OCI-LY7 (cell line): ENCODE measurements around the gene TRIM28.

Experiments
- EZH2phosphoT487 ChIP-seq: fragments of 200-600 bp; sonication (generic); IDR thresholded peaks from 2 replicates; pipeline ENCODE4 v1.6.1; 2018; ENCODE audit warnings: low read depth, borderline replicate concordance, mild to moderate bottlenecking, mixed run types, antibody characterized with exemption, low read length, moderate library complexity, mixed read lengths
- TF ChIP-seq, protein P1 (sequence below): fragments of 200-600 bp; sonication (generic); conservative IDR thresholded peaks from 2 replicates; pipeline ENCODE4 v1.5.1; 2014; ENCODE audit warnings: mild to moderate bottlenecking, antibody characterized with exemption, low read length, moderate library complexity, mixed read lengths

DNA sequence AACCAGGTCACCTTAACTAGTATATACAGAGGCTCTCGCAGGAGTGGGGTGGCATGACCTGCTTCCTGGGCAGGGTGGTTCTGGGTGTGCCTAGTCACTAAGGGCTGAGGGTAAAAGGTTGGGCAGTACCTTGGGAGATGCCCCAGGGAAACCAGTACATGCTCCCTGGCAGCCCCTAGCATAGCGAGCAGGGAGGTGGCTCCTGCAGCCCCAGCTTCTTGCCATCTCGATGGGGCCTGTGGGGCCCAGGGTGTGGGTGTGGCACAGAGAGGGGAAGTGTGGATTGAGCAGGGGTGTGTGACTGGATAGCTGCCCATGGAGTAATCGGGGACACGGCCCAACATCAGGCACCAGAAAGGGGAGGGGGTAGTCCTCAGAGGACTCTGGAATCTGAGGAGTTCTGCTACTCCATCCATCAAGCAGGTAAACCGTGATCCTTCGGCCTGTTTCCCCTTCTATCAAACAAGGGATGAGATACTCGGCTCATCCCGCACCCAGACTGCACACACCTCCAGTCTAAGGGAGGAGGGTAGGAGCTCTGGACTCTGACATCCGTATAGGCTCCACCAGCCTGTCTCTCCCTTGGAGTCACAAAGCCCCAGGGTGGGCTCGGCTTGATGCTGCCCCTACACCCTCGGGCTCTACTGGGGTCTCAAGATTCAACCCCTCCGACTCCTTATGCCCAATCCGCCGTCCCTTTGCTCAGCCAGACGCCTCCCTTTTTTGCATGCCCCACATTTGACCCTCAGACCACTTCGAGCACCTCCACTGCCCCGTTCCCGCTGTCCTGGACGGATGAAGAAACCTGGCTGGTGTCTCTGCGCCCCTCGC lies 25.4 kb upstream of the TRIM28 start:
- TF ChIP-seq, protein P1, sequence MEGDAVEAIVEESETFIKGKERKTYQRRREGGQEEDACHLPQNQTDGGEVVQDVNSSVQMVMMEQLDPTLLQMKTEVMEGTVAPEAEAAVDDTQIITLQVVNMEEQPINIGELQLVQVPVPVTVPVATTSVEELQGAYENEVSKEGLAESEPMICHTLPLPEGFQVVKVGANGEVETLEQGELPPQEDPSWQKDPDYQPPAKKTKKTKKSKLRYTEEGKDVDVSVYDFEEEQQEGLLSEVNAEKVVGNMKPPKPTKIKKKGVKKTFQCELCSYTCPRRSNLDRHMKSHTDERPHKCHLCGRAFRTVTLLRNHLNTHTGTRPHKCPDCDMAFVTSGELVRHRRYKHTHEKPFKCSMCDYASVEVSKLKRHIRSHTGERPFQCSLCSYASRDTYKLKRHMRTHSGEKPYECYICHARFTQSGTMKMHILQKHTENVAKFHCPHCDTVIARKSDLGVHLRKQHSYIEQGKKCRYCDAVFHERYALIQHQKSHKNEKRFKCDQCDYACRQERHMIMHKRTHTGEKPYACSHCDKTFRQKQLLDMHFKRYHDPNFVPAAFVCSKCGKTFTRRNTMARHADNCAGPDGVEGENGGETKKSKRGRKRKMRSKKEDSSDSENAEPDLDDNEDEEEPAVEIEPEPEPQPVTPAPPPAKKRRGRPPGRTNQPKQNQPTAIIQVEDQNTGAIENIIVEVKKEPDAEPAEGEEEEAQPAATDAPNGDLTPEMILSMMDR: no peak; the same call in 1 of the 2 replicates
- no peak for TF ChIP-seq EZH2phosphoT487
